Activated CD4-positive, alpha-beta T cell treated with anti-CD3 and anti-CD28 coated beads for 4 hours (primary cell): ENCODE results near the gene EFCAB5.
"Not testable (repeated sequence)": the region's sequence is repeated elsewhere in the genome, so short reads cannot be mapped to it uniquely, and the experiment has no call there.

ENCODE experiments used
- DNase-seq, 2 donors: peaks; one replicate each; pipeline ENCODE4 v3.0.0-alpha.2; 2020

EFCAB5 gene

GRCh38 chr17:29936724-29937123 is 4.7 kb upstream of the EFCAB5 start:
- no peak for DNase-seq

- no peak for DNase-seq
Measured at GRCh38 chr17:29945281-29945680, 3.8 kb downstream of the EFCAB5 start.

GRCh38 chr17:29948448-29949215 is 7.2 kb downstream of the EFCAB5 start:
- DNase-seq = no peak

GRCh38 chr17:29949696-29950095 is 8.3 kb downstream of the EFCAB5 start:
- DNase-seq = no peak

- no peak for DNase-seq
Measured at GRCh38 chr17:29954405-29954804, 13.0 kb downstream of the EFCAB5 start.

- DNase-seq = no peak
Measured at GRCh38 chr17:29956225-29956624, 14.8 kb downstream of the EFCAB5 start.

GRCh38 chr17:29957488-29957887 is 16.1 kb downstream of the EFCAB5 start:
- not testable (repeated sequence) for DNase-seq

GRCh38 chr17:29958947-29959657 is 17.7 kb downstream of the EFCAB5 start:
- DNase-seq = no peak

GRCh38 chr17:29959658-29960337 is 18.4 kb downstream of the EFCAB5 start:
- DNase-seq = no peak

GRCh38 chr17:29962656-29963055 is 21.2 kb downstream of the EFCAB5 start:
- no peak for DNase-seq

- DNase-seq = no peak
Measured at GRCh38 chr17:29968271-29968670, 26.8 kb downstream of the EFCAB5 start.

- no peak for DNase-seq
Measured at GRCh38 chr17:29972277-29972676, 30.8 kb downstream of the EFCAB5 start.

- DNase-seq = no peak
Measured at GRCh38 chr17:29973005-29973404, 31.6 kb downstream of the EFCAB5 start.

- no peak for DNase-seq
Measured at GRCh38 chr17:29977836-29978235, 36.4 kb downstream of the EFCAB5 start.

- no peak for DNase-seq
Measured at GRCh38 chr17:29980261-29980660, 38.8 kb downstream of the EFCAB5 start.

GRCh38 chr17:29982991-29983653 is 41.7 kb downstream of the EFCAB5 start:
- no peak for DNase-seq

- no peak for DNase-seq
Measured at GRCh38 chr17:29996458-29996857, 55.0 kb downstream of the EFCAB5 start.

- no peak for DNase-seq
Measured at GRCh38 chr17:30000001-30000754, 58.7 kb downstream of the EFCAB5 start.

- no peak for DNase-seq
Measured at GRCh38 chr17:30000755-30001257, 59.4 kb downstream of the EFCAB5 start.

GRCh38 chr17:30002088-30002487 is 60.7 kb downstream of the EFCAB5 start:
- no peak for DNase-seq

- no peak for DNase-seq
Measured at GRCh38 chr17:30005709-30006320, 64.4 kb downstream of the EFCAB5 start.

- not testable (repeated sequence) for DNase-seq
Measured at GRCh38 chr17:30011934-30012333, 70.5 kb downstream of the EFCAB5 start.
